ENCODE measurements around the gene CCL24.
"Not testable (repeated sequence)": the region's sequence is repeated elsewhere in the genome, so short reads cannot be mapped to it uniquely, and the experiment has no call there.

GRCh38 chr7:75761801-75762200 lies 51.8 kb downstream of the CCL24 start:
- TF ChIP-seq, protein P1, sequence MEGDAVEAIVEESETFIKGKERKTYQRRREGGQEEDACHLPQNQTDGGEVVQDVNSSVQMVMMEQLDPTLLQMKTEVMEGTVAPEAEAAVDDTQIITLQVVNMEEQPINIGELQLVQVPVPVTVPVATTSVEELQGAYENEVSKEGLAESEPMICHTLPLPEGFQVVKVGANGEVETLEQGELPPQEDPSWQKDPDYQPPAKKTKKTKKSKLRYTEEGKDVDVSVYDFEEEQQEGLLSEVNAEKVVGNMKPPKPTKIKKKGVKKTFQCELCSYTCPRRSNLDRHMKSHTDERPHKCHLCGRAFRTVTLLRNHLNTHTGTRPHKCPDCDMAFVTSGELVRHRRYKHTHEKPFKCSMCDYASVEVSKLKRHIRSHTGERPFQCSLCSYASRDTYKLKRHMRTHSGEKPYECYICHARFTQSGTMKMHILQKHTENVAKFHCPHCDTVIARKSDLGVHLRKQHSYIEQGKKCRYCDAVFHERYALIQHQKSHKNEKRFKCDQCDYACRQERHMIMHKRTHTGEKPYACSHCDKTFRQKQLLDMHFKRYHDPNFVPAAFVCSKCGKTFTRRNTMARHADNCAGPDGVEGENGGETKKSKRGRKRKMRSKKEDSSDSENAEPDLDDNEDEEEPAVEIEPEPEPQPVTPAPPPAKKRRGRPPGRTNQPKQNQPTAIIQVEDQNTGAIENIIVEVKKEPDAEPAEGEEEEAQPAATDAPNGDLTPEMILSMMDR (conservative IDR thresholded peaks at IDR 0.05; ENCODE audit: low read length), result not testable (repeated sequence)
- not testable (repeated sequence) for TF ChIP-seq EZH2phosphoT487 (IDR thresholded peaks at IDR 0.05; ENCODE audit: borderline replicate concordance)

All from Loucy (cell line).